GM12878 (cell line): ENCODE measurements around the gene ATP6V0E1. TPM values are rescaled to one million over a fixed set of nuclear protein-coding genes. Genes with fewer than 3 reads are reported as not detected.

ENCODE experiments used
- ATAC-seq: fragments of 200-7000 bp; cut with Tn5 transposase; 3 replicates; pipeline ENCODE4 v1.9.1; 2020; ENCODE audit warnings: mild to moderate bottlenecking, moderate library complexity
- BruUV-seq: library from RNA; stranded (reverse); fragments of 400-500 nt; replicated peaks from 2 replicates; lab custom pipeline; 2021; lab: Mats Ljungman, UMichigan
- CTCF ChIA-PET: fragments of 300-600 bp; sonication (Branson Sonifier 250); formaldehyde crosslinking; extraction: SDS; loops from one replicate; lab custom pipeline; 2021; ENCODE audit warnings: inconsistent platforms; lab: Yijun Ruan, JAX
- POLR2A ChIA-PET: fragments of 350-600 bp; formaldehyde crosslinking; extraction: SDS; loops from one replicate; lab custom pipeline; 2021; ENCODE audit warnings: inconsistent platforms; lab: Charles Lee
- RAD21 ChIA-PET: fragments of 300-600 bp; sonication (Branson Sonifier 250); formaldehyde crosslinking; loops from one replicate; lab custom pipeline; 2023; ENCODE audit warnings: antibody characterized with exemption; ENCODE audit not compliant: unreplicated experiment; lab: Charles Lee
- SMC1A ChIA-PET: fragments of 300-600 bp; sonication (Branson Sonifier 250); formaldehyde crosslinking; loops from one replicate; lab custom pipeline; 2023; ENCODE audit not compliant: unreplicated experiment, uncharacterized antibody; lab: Charles Lee
- DNase-seq: peaks from one replicate; pipeline ENCODE4 v3.0.0-alpha.2; 2011; ENCODE audit warnings: low read depth, low spot score
- FAIRE-seq: peaks from 3 replicates; lab custom pipeline; 2011; peaks lifted over from hg19 to GRCh38; lab: Jason Lieb, UNC
- H2AFZ ChIP-seq: 2 replicates; pipeline ENCODE4 v1.6.0; 2011; ENCODE audit warnings: low read depth, low read length, control low read depth; ENCODE audit not compliant: control insufficient read depth
- H3K27ac ChIP-seq: 2 replicates; pipeline ENCODE4 v1.5.1; 2011; ENCODE audit warnings: control low read depth; ENCODE audit not compliant: control insufficient read depth, insufficient read depth
- H3K27me3 ChIP-seq, 2 experiments: replicated peaks in 1 of 2; 2 replicates each; pipeline versions ENCODE4 v1.6.0 to v1.6.1; 2011; ENCODE audit warnings: low read length in 1 of 2; ENCODE audit not compliant: control insufficient read depth in 2 of 2, insufficient read depth in 2 of 2
- H3K36me3 ChIP-seq, 2 experiments: 2 replicates each; pipeline ENCODE4 v1.5.1; 2011; ENCODE audit warnings: low read length in 1 of 2; ENCODE audit not compliant: control insufficient read depth in 2 of 2, insufficient read depth in 2 of 2
- H3K4me1 ChIP-seq: 2 replicates; pipeline ENCODE4 v1.6.1; 2011; ENCODE audit warnings: mild to moderate bottlenecking, low read length, moderate library complexity, mixed read lengths; ENCODE audit not compliant: control insufficient read depth, insufficient read depth
- H3K4me2 ChIP-seq: 2 replicates; pipeline ENCODE4 v1.6.0; 2011; ENCODE audit warnings: control low read depth; ENCODE audit not compliant: control insufficient read depth, insufficient read depth
- H3K4me3 ChIP-seq: fragments of 200-600 bp; sonication (generic); 2 replicates; pipeline ENCODE4 v1.5.1; 2016
- H3K79me2 ChIP-seq: 2 replicates; pipeline ENCODE4 v1.6.0; 2011; ENCODE audit warnings: low read length; ENCODE audit not compliant: control insufficient read depth, insufficient read depth
- H3K9ac ChIP-seq: 2 replicates; pipeline ENCODE4 v1.8.0; 2011; ENCODE audit warnings: low read length, control low read depth, mixed read lengths; ENCODE audit not compliant: control insufficient read depth, insufficient read depth
- H3K9me3 ChIP-seq: replicated peaks from 3 replicates; pipeline ENCODE4 v1.5.1; 2011; ENCODE audit warnings: mild to moderate bottlenecking, low read length; ENCODE audit not compliant: control insufficient read depth, insufficient read depth
- H4K20me1 ChIP-seq: 2 replicates; pipeline ENCODE4 v1.6.0; 2011; ENCODE audit not compliant: control insufficient read depth, insufficient read depth
- ASH2L ChIP-seq: fragments of 300-600, 200-600 bp; sonication (generic); IDR thresholded peaks from 2 replicates; pipeline ENCODE4 v1.6.1; 2017; ENCODE audit warnings: low read depth, mild to moderate bottlenecking, borderline replicate concordance
- MLLT1 ChIP-seq: fragments of 450-650 bp; IDR thresholded peaks from 2 replicates; pipeline ENCODE4 v1.6.1; 2016; ENCODE audit warnings: mild to moderate bottlenecking
- MTA3 ChIP-seq: IDR thresholded peaks from 2 replicates; pipeline ENCODE4 v1.6.1; 2012; ENCODE audit warnings: low read length, inconsistent platforms, borderline replicate concordance
- NFIC ChIP-seq: IDR thresholded peaks from 2 replicates; pipeline ENCODE4 v1.6.1; 2012; ENCODE audit warnings: low read depth, mild to moderate bottlenecking, inconsistent platforms, low read length, moderate library complexity
- SMARCA5 ChIP-seq: fragments of 450-650 bp; IDR thresholded peaks from 2 replicates; pipeline ENCODE4 v1.6.1; 2017; ENCODE audit warnings: mild to moderate bottlenecking
- WGBS: methylation state at CpG from one replicate; pipeline ENCODE4 v1.1.6; 2016; ENCODE audit warnings: low lambda C conversion rate; ENCODE audit not compliant: insufficient replicate concordance, insufficient coverage; ENCODE audit errors: missing lambda C conversion rate; 5-methylcytosine and 5-hydroxymethylcytosine counted together
- in situ Hi-C: fragments of 300-500 bp; cut with MboI; formaldehyde crosslinking; loops from 9 replicates; pipeline ENCODE4 v1.14.3; 2018; ENCODE audit warnings: mixed read lengths
- intact Hi-C: fragments of 100-400 bp; cut with micrococcal nuclease; formaldehyde crosslinking; loops from one replicate; pipeline ENCODE4 v1.14.2; 2022; ENCODE audit not compliant: unreplicated experiment
- polyA plus RNA-seq, 11 experiments: library from polyadenylated mRNA; depleted of rRNA in 4 of 11; unstranded in 6 of 11; stranded (reverse) in 5 of 11; fragments of >200 nt; fragmentation: Nextera tagmentation in 4 of 11; fragmentation: Illumina TruSeq in 1 of 11; extraction: Ambion mirVana in 4 of 11; extraction: Trizol in 1 of 11; gene quantifications; 1 replicate in 1 of 11; 2 replicates in 10 of 11; pipeline versions ENCODE4 v1.2.1 to v1.2.3, GENCODE V29; 2011 to 2016; ENCODE audit warnings: inconsistent platforms in 2 of 11, missing spikeins in 2 of 11, low read depth in 1 of 11
- total RNA-seq, 4 experiments: library from RNA; depleted of rRNA in 3 of 4; stranded (reverse); fragments of >200 nt in 3 of 4; fragmentation: Illumina TruSeq in 1 of 4; extraction: Trizol in 1 of 4; gene quantifications; 2 replicates each; pipeline versions ENCODE4 v1.2.1 to v1.2.3, GENCODE V29; 2013 to 2021

Gene ATP6V0E1
- total and polyA plus RNA-seq, 10 of the 15 experiments (the other 5 are each of a cell fraction or from before 2014, with no cell fraction given), result 143 to 787 (median 306) TPM

GRCh38 chr5:173055042-173055721 lies 71.6 kb downstream of the ATP6V0E1 start:
- H4K20me1 ChIP-seq, result no peaks in the 10 kb centered on the region
- TF ChIP-seq NFIC (0 out of 2 replicates have a peak, but pooled peaks have one; percentile 2), SMARCA5 (no peak), MTA3 (peak; percentile 57; the same call in 1 of the 2 replicates)
- H3K27ac ChIP-seq, result peak overlapping the region; percentile 54; the same call in 1 of the 2 replicates
- in situ Hi-C loops, result no loop called here
- no peak for FAIRE-seq
- WGBS, result 11% methylated on average over 10 of the region's 10 CpGs
- H3K79me2 ChIP-seq, result peaks cover 14% of the 10 kb centered on the region
- intact Hi-C loops, result loop anchor here (10.0 kb wide), 1 partner anchor 280 kb away; the partner anchor contains the start of gene DUSP1
- CTCF ChIA-PET, result interaction anchor here (0.6 kb wide), 1 partner anchor 96 kb away, joined by 3 read pairs; the partner anchor contains the start of gene RPL26L1
- no peak for DNase-seq
- no peak for ATAC-seq
- peak overlapping the region; percentile 93 for H3K4me2 ChIP-seq
- RAD21 ChIA-PET, result interaction anchor here (1.0 to 1.9 kb wide), 4 partner anchors 19 to 869 kb away, joined by 3 to 8 read pairs (median 4); partner anchors contain the start of gene ATP6V0E1
- no peaks in the 10 kb centered on the region for H3K27me3 ChIP-seq
- no peaks in the 10 kb centered on the region for H3K9me3 ChIP-seq
- POLR2A ChIA-PET, result interaction anchor here (1.0 to 1.5 kb wide), 3 partner anchors 16 to 71 kb away, joined by 4 to 6 read pairs (median 5); partner anchors contain the start of gene ATP6V0E1
- peak overlapping the region; percentile 73 for H3K9ac ChIP-seq
- H3K4me1 ChIP-seq, result peaks cover 25% of the 10 kb centered on the region
- peak overlapping the region; percentile 64 for H3K4me3 ChIP-seq
- H3K36me3 ChIP-seq, result no peaks in the 10 kb centered on the region
- SMC1A ChIA-PET, result interaction anchor here (0.6 to 2.9 kb wide), 10 partner anchors 13 to 71 kb away, joined by 3 to 14 read pairs (median 3); no protein-coding TSS in a partner anchor
- no TSS peak for BruUV-seq
- peak overlapping the region; percentile 95 for H2AFZ ChIP-seq

- H3K9me3 ChIP-seq, result no peaks in the 10 kb centered on the region
- H3K36me3 ChIP-seq, result no peaks in the 10 kb centered on the region; a peak in 1 of 4 replicates
- H2AFZ ChIP-seq, result peak overlapping the region; percentile 95
- peak overlapping the region; percentile 64 for H3K4me3 ChIP-seq
- ATAC-seq (no peak), FAIRE-seq (no peak), DNase-seq (no peak)
- no peaks in the 10 kb centered on the region for H3K27me3 ChIP-seq
- ChIA-PET SMC1A (interaction anchor here (0.6 to 1.9 kb wide), 4 partner anchors 21 to 71 kb away, joined by 3 to 14 read pairs (median 6); no protein-coding TSS in a partner anchor), CTCF (no interaction called here), RAD21 (interaction anchor here (1.0 to 1.9 kb wide), 2 partner anchors 20 to 868 kb away, joined by 3 to 5 read pairs; no protein-coding TSS in a partner anchor), POLR2A (interaction anchor here (1.5 kb wide), 2 partner anchors 17 to 71 kb away, joined by 4 to 6 read pairs; partner anchors contain the start of gene ATP6V0E1)
- intact Hi-C loops, result loop anchor here (10.0 kb wide), 1 partner anchor 281 kb away; the partner anchor contains the start of gene DUSP1
- in situ Hi-C loops, result no loop called here
- peaks cover 25% of the 10 kb centered on the region for H3K4me1 ChIP-seq
- peak; percentile 55; the same call in 1 of the 2 replicates for TF ChIP-seq MLLT1
- no peak for TF ChIP-seq ASH2L
- peaks cover 14% of the 10 kb centered on the region for H3K79me2 ChIP-seq
- BruUV-seq, result TSS peak; percentile 98
- peak overlapping the region; percentile 54 for H3K27ac ChIP-seq
- under 1% methylated on average over 11 of the region's 11 CpGs for WGBS
- H3K9ac ChIP-seq, result peak overlapping the region; percentile 73
- H3K4me2 ChIP-seq, result peak overlapping the region; percentile 93
- H4K20me1 ChIP-seq, result no peaks in the 10 kb centered on the region
These were observed 72.1 kb downstream of the ATP6V0E1 start for GRCh38 chr5:173055722-173055982.
